CD4-positive, alpha-beta T cell treated with Interleukin-2 at 100 ng/mL for 4 hours (primary cell): ENCODE data around the gene EFNA2.
"Not testable (repeated sequence)": the region's sequence is repeated elsewhere in the genome, so short reads cannot be mapped to it uniquely, and the experiment has no call there.

Experiments
- DNase-seq: peaks from one replicate; pipeline ENCODE4 v3.0.0-alpha.2; 2020; ENCODE audit warnings: low spot score

The EFNA2 gene

GRCh38 chr19:1285737-1286360 lies at the start of gene EFNA2:
Gene EFNA2, plus strand, starts transcription at chr19:1285873. Its CDS starts 296 bp downstream, at chr19:1286169.
- DNase-seq = no peak

DNA sequence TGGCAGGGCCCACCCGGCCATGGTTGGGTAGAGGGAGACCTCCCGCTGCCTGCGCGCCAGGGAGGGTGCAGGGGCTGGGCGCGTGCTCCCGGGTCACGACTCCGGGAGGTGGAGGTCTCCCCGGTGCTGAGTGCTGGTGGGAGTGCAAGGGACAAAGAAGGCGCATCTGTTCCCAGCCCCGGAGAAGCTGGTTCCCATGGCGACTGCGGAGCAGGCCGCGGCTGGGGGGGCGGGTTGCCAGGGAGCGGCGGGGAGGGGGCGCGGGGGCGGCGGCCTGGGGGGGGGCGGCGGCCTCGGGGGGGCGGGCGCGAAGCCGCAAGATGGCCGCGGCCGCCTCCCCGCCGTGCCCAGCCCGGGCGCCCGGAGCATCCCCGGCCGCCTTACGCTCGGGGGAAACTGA lies 49.1 kb upstream of the EFNA2 start:
- DNase-seq = no peak

DNA sequence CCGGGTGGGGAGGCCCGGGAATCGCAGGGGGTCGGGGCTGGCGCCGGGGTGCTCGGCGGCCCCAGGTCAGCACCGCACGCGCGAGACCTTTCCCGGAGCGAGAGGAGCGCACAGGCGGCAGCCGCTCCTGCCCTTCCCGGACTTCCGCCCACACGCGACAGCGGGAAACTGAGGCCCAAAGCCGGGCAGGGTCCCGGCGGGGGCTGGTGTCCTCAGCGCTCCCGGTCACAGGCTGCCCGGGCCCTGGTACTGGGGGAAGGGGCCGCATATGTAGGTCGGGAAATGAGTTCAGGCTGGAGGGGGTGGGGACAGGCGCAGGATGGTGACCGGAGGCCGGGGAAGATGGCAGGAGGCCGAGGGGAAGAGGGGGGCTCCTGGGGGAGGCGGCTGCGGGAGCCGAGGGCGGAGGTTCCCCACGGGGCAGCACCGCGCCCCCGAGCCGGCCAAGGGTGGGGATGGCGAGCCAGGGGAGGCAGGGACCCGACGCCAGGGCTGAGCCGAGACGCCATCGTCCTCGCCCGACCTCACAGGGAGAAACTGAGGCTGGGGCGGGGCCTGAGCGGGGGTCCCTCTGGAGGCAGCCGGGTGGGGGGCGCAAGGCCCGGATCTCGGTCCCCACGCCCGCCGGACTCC lies 48.5 kb upstream of the EFNA2 start:
- no peak for DNase-seq

GRCh38 chr19:1237754-1238368 lies 47.8 kb upstream of the EFNA2 start, which contains the start of gene CBARP:
Gene CBARP, minus strand, starts transcription at chr19:1238005. Its CDS starts 1,905 bp downstream, at chr19:1236100.
- DNase-seq = no peak

GRCh38 chr19:1238369-1239303 lies 47.0 kb upstream of the EFNA2 start:
- DNase-seq = no peak

DNA sequence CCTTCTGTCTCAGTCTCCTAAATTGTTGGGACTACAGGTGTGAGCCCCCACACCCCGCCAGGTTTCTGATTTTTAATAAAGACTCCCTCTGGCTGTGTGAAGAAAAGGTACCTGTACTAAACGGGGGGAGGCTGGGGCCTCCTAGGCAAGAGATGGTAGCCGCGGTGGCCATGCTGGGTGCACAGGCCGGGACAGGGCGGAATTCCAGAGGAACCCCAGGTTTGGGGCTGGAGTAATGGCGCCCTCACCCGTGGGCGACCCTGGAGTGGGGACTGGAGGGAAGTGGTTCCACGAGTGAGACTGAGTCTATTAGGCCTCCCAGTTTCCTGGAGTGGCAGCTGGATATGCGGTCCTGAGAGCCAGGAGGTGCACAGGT lies 46.3 kb upstream of the EFNA2 start:
- DNase-seq = no peak

DNA sequence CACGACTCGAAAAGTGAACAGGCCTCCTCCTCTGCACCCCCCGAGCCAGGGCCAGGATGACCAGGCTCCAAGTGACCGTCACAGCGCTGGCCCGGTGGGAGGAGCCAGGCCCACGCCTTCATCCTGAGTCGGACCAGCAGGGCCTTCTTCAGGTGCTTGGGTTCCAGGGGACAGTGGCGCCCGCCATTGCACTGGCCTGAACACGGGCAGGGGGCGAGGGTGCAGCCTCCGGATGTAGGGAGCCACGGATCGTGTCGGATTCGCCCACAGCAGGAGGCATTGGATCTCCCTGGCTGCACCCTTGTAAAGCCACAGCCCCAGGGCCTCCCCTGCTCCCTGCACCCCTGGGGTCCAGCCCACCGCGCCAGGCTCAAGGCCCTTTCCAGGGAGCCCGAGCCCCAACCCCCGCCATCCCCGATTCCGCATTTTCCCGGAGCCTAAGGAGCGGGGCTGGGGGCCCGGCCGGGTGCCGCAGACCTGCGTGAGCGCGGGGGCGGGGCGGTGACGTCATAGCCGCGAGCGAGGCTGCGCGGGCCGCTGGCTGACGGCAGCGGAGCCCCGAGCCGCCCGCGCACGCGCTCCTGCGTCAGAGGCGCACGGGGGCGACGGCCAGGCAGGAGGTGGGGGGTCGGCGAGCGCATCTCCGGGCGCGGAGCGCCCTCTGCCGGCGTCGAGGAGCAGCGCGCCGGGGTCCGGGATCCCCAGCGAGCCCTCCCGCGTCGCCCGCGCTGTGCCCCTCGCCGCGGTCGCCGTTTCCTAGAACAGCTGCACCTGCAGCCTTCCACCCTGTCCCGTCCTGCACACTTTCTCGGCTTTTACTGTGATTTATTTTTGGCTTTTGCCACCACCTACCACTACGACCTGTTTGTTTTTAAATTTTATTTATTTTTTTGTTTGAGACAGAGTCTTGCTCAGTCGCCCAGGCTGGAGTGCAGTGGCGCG lies 45.6 kb upstream of the EFNA2 start:
- peak; percentile 89 for DNase-seq

DNA sequence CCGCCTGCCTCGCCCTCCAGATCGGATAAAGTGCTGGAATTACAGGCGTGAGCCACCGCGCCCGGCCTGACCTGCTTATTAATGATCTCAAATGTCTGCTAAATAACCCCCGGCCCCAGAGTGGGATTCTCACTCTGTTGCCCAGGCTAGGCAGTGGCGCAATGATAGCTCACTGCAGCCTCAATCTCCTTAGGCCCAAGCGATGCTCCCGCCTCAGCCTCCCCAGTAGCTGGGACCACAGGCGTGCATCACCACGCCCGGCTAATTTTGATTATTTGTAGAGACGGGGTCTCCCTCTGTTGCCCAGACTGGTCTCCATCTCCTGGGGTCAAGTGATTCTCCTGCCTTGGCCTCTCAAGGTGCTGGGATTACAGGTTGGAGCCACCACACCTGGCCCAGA lies 44.7 kb upstream of the EFNA2 start:
- DNase-seq = no peak

DNA sequence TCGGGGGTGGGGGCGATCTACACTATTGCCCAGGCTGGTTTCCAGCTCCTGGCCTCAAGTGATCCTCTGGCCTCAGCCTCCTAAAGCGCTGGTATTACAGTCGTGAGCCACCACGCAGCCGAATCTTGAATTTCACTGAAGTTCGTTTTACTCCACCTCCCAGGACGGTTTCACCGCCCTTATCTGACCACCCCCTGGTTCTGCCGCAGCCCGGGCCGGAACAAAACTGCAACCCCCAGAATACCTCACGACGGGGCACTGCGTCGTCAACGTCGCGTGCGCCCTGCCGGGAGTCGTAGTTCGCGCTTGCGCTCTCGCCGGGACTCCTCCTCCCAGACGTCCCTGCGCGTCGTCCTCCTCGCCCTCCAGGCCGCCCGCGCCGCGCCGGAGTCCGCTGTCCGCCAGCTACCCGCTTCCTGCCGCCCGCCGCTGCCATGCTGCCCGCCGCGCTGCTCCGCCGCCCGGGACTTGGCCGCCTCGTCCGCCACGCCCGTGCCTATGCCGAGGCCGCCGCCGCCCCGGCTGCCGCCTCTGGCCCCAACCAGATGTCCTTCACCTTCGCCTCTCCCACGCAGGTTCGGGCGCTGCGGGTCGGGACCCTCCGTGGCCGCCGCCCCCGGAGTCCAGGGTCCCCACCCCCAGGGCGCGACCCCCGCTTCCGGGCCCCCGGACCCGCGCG lies 44.1 kb upstream of the EFNA2 start, which contains the start of gene ATP5F1D:
TSS of gene ATP5F1D (plus strand) at position 335 of the 679 bp plus-strand sequence. CDS start at position 435, 100 bp downstream.
- DNase-seq = peak; percentile 91

GRCh38 chr19:1243768-1244692 lies 41.6 kb upstream of the EFNA2 start:
- peak; percentile 87 for DNase-seq

DNA sequence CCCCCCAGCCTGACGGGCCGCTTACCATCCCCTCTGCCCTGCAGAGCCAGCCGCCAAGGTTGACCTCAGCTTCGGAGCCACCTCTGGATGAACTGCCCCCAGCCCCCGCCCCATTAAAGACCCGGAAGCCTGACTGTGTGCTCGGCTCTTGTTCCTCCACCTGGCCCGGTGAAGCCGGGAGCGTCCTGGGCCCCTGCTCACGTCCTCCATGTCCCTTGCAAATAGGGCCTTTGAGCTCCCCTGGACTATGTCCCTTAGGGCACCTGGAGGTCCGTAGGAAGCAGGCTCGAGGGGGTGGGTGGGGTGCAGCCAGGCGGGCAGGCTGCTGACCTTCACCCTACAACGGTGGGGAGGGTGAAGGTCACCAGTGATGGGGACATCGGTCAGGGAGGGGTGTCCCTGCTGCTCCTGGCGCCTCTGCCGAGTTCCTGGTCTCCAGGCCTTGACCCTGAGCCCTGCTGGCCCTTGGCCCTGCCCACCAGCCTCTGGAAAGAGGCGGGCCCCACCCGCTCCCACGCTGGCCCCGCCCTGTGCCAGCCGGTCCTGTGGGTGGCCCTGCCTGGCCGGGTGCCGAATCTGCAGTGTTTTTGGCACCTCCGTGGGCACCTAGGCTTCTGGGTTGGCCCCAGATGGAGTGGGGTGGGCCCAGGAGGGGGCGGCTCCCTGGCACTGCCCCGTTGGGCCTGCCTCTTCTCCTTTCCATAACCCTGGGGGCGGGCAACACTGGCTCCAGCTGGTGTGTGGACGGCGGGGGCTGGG lies 40.8 kb upstream of the EFNA2 start:
- DNase-seq = peak; percentile 29

DNA sequence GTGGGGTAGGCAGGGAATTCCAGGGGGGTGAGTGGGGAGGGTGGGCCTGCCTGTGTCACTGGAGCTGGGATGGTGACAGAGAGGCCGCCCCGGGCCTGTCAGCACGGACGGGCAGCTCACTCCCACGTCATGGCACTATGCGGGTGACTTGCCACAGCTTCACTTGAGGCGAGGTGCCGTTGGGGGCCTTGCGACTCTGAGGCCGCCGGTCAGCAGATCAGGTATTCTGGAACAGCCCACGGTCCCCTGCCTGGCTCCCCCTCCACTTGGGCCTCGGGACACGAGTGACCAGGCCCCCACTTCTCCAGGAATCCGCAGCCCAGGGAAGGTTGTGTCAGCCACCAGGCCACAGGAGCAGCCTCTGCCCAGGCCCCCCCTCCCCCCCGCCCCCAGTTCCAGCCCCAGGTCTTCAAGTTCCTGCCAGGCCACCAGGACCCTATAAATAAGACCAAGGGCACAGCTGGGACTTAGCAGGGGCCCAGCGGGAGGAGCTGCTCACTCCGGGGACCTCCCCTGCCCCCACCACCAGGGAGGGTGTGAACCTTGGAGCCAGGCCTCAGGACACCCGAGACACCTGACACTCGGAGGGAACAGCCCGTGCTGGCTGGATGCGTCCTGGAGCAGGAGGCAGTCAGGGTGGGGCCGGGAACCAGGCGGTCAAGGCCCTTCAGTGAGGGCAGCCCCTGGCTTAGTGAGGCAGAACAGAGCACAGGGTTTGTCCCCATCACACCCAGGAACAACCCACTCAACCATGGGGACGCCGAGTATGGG lies 40.0 kb upstream of the EFNA2 start:
- DNase-seq = no peak

DNA sequence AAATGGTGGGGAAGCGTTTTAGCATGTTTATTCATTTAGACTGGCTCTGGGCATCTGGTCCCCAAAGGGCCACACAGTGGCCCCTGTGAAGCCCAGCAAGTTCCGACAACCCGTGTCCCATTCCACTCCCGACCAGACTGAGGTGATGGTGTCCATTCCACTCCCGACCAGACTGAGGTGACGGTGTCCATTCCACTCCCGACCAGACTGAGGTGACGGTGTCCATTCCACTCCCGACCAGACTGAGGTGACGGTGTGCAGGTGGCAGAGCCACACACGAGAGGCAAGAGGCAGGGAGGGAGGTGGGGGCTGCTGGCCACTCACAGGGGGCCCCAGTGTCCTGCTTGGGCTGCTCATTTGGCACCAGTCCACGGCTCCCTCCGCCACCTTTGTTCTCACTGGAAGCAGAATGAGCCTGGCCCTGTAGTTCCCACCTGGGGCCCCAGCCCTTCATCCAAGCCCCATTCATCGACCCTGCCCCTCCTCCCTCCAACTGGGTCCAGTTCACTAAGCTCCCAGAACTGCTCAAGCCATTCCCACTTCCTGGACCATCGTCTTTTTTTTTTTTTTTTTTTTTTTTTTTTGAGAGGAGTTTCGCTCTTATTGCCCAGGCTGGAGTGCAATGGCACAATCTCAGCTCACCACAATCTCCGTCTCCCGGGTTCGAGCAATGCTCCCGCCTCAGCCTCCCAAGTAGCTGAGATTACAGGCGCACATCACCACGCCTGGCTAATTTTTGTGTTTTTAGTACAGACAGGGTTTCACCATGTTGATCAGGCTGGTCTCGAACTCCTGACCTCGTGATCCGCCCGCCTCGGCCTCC lies 39.2 kb upstream of the EFNA2 start:
- not testable (repeated sequence) for DNase-seq

DNA sequence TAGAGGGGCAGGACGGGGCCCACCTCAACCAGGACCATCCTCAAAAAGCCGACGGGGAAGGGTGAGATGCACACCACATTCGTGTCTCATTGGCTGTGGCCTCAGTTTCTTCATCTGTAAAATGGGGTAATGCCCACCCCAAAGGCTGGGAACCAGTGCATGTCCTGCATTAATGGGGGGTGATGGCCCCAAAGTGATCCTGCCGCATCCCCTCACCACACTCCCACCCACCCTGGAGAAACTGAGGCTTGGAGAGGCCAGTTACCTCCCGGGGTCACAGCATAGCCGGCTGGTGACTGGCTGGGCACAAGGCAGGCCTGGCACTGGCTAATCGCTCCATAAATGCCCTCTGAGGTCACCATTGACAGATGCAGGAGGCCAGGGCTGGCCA lies 37.9 kb upstream of the EFNA2 start:
- no peak for DNase-seq

GRCh38 chr19:1248139-1248785 lies 37.4 kb upstream of the EFNA2 start, which contains the start of gene MIDN:
Gene MIDN, plus strand, starts transcription at chr19:1248583. Its CDS starts 1,714 bp downstream, at chr19:1250297.
- DNase-seq = peak; percentile 70

DNA sequence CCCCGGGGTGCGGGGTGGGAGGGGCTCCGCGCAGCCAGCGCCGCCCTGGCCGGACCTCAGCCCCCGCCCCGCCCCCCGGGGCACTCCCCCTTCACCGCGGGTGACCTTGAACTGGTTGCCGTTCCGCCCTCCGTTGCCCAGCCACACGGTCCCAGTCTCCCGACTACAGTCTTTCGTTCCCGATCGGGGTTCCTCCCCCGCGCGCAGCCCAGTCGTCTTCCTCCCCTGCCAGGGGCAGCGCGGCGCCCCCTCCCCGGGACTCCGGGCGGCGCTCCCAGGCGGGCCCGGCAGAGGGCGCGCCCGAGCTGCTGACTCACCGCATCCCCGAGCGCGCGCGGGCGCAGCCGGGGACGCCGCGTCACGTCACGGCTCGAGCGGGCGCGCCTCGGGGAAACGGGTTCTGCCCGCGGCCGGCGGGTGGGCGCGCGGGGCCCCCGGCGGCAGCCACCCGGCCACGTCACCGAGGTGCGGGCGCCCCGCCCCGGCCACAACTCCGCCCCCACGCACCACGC lies 36.8 kb upstream of the EFNA2 start:
- DNase-seq = peak; percentile 85
